AG04450 (cell line): ENCODE data around the gene PHF10. TPM values are rescaled to one million over a fixed set of nuclear protein-coding genes. Genes with fewer than 3 reads are reported as not detected.

Source experiments
- CTCF ChIA-PET: fragments of 300-600, 350-600 bp; formaldehyde crosslinking; extraction: SDS; loops from one replicate; lab custom pipeline; 2022; ENCODE audit warnings: antibody characterized with exemption, inconsistent platforms; lab: Charles Lee
- POLR2A ChIA-PET: fragments of 350-600 bp; formaldehyde crosslinking; extraction: SDS; loops from one replicate; lab custom pipeline; 2021; ENCODE audit warnings: antibody characterized with exemption, inconsistent platforms; lab: Yijun Ruan, JAX
- DNase-seq: peaks from one replicate; pipeline ENCODE4 v3.0.0-alpha.2; 2011; ENCODE audit warnings: low read depth, low spot score
- H3K27ac ChIP-seq: one replicate; pipeline ENCODE4 v1.5.1; 2012; ENCODE audit warnings: low read depth, low read length, control low read depth
- H3K27me3 ChIP-seq: one replicate; pipeline ENCODE4 v1.6.0; 2012; ENCODE audit warnings: low read length; ENCODE audit not compliant: control insufficient read depth, insufficient read depth
- H3K4me3 ChIP-seq: 2 replicates; pipeline ENCODE4 v1.5.1; 2011; ENCODE audit warnings: mild to moderate bottlenecking, low read depth, low read length, control low read depth
- H3K9me3 ChIP-seq: 2 replicates; pipeline ENCODE4 v1.5.1; 2012; ENCODE audit warnings: low read length; ENCODE audit not compliant: control insufficient read depth, insufficient read depth
- CTCF ChIP-seq: IDR thresholded peaks from 2 replicates; pipeline ENCODE4 v1.5.1; 2011; ENCODE audit warnings: low read depth, low read length, control low read depth, inconsistent platforms
- polyA plus RNA-seq: library from polyadenylated mRNA; depleted of rRNA; stranded (reverse); fragments of >200 nt; gene quantifications from 2 replicates; pipeline ENCODE4 v1.2.3, GENCODE V29; 2011

PHF10 gene
- polyA plus RNA-seq, 1 experiment: 25.9 TPM

DNA sequence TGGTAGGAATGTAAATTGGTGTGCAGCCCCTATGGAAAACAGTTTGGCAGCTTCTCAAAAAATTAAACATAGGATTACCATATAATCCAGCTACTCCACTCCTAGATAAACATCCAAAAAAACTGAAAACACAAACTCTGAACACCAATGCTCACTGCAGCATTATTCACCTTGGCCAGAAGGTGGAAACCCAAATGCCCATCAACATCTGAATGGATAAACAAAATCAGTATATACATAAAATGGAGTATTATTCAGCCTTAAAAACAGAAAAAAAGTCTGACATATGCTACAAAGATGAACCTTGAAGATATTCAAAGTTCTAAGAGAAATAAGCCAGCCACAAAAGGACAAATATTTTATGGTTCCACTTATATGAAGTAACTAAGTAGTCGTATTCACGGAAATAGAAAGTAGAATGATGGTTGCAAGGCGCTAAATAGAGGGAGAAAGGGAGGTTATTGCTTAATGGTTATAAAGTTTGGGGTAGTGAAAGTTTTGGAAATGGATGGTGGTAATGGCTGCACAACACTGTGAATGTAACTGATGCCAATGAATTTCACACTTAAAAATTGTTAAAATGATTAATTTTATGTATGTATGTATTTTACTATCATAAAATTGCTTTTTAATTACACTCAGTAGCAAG, 4.0 kb downstream of the PHF10 start:
- no peak overlapping the region for H3K4me3 ChIP-seq
- POLR2A ChIA-PET: no interaction called here
- no peaks in the 10 kb centered on the region for H3K27me3 ChIP-seq
- DNase-seq: no peak
- CTCF ChIA-PET: no interaction called here
- H3K27ac ChIP-seq: no peak overlapping the region
- H3K9me3 ChIP-seq: no peaks in the 10 kb centered on the region; the same call in 1 of the 2 replicates
- 0 out of 2 replicates have a peak, but pooled peaks have one; percentile 8 for TF ChIP-seq CTCF

DNA sequence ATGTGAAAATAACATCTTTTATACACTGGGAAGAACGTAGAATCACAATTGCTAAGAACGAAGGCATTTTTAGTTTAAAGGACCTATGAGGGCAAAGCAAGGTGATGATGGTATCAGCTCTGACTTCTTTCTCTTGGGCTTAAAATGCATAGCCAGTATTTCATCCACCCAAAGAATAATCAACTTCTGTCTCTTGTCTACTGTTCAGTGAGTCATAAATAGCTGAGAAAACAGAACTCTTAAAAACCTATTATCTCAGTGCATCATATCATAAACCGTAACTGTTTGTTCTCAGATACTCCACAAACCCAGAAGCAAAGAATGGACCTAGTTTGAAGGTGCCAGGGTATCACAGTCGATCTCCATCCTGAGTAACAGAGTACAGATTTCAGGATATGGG, 5.2 kb downstream of the PHF10 start:
- DNase-seq: no peak
- Histone ChIP-seq H3K27ac (no peak overlapping the region), H3K4me3 (no peak overlapping the region), H3K9me3 (no peaks in the 10 kb centered on the region), H3K27me3 (no peaks in the 10 kb centered on the region)
- TF ChIP-seq CTCF: no peak
- POLR2A ChIA-PET: no interaction called here
- CTCF ChIA-PET: interaction anchor here (1.6 kb wide), 1 partner anchor 14 kb away, joined by 6 read pairs; no protein-coding TSS in a partner anchor

- TF ChIP-seq CTCF: no peak
- Histone ChIP-seq H3K27ac (no peak overlapping the region), H3K9me3 (no peaks in the 10 kb centered on the region), H3K4me3 (no peak overlapping the region), H3K27me3 (no peaks in the 10 kb centered on the region)
- ChIA-PET POLR2A (no interaction called here), CTCF (interaction anchor here (1.3 kb wide), 1 partner anchor 816 kb away, joined by 4 read pairs; no protein-coding TSS in a partner anchor)
- no peak for DNase-seq
These were observed 9.7 kb downstream of the PHF10 start for GRCh38 chr6:169714595-169714994.

DNA sequence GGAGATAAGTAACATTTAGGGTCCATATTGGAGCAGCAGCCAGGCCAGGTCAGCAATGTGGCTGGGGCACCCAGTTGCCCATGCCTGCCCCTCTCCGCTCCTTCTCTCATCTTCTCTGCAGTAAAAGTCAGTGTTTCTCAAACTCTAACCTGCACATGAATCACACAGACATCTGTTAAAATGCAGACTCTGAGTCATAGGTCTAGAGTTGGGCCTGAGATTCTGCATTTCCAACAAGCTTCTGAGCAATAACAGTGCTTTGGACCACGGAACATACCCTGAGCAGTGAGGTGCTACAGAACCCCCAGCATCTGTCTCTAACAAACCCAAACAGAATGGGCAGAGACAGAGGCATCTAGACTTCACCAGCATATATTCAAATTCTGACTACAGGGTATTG, 10.1 kb downstream of the PHF10 start:
- no peak overlapping the region for H3K4me3 ChIP-seq
- ChIA-PET CTCF (interaction anchor here (1.3 kb wide), 1 partner anchor 816 kb away, joined by 4 read pairs; no protein-coding TSS in a partner anchor), POLR2A (no interaction called here)
- no peak for TF ChIP-seq CTCF
- no peak overlapping the region for H3K27ac ChIP-seq
- H3K27me3 ChIP-seq: no peaks in the 10 kb centered on the region
- H3K9me3 ChIP-seq: no peaks in the 10 kb centered on the region
- DNase-seq: no peak

- Histone ChIP-seq H3K27ac (no peak overlapping the region), H3K27me3 (no peaks in the 10 kb centered on the region), H3K9me3 (no peaks in the 10 kb centered on the region), H3K4me3 (no peak overlapping the region)
- TF ChIP-seq CTCF: no peak
- CTCF ChIA-PET: interaction anchor here (0.6 to 1.0 kb wide), 2 partner anchors 72 to 80 kb away, joined by 5 read pairs; no protein-coding TSS in a partner anchor
- POLR2A ChIA-PET: no interaction called here
- no peak for DNase-seq
These were observed 14.3 kb downstream of the PHF10 start for GRCh38 chr6:169710009-169710408.
